Tracheal epithelial cell (primary cell): Measurements from ENCODE around the gene NAB2. TPM values are rescaled to one million over a fixed set of nuclear protein-coding genes. Genes with fewer than 3 reads are reported as not detected.

Experiments used
- total RNA-seq: library from RNA; depleted of rRNA; stranded (reverse); fragments of >200 nt; gene quantifications from 2 replicates; pipeline ENCODE4 v1.2.1, GENCODE V29; 2014

The NAB2 gene
- total RNA-seq = 40.9 and 60.0 TPM in 2 replicates

GRCh38 chr12:57088354-57089270 lies at the start of gene NAB2:
Gene NAB2 (plus strand): TSS chr12:57089114. CDS start chr12:57089272, 158 bp downstream.

DNA sequence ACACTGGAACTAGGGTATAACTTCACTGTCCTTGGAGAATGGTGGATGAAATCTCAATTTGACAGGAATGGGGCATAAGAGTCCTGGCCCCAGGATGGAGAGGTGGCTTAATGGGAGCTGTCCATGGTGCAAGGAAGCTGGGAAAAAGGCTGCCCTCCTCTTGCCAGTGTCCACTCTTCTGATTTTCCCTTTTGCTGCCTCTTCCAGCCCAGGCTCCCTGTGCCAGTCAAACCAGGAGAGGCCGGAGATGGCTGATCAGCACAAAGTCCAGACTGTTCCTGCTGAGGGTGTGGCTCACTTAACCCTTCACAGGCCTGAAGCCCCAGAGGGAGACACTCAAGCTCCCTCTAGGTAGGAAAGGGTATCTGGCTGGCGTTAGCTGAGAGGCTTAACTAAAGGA lies 39.0 kb upstream of the NAB2 start, which contains the start of gene MYO1A:
MYO1A (minus strand) TSS at position 240 of the 400 bp plus-strand sequence. CDS start 1,806 bp downstream, outside the sequence.

DNA sequence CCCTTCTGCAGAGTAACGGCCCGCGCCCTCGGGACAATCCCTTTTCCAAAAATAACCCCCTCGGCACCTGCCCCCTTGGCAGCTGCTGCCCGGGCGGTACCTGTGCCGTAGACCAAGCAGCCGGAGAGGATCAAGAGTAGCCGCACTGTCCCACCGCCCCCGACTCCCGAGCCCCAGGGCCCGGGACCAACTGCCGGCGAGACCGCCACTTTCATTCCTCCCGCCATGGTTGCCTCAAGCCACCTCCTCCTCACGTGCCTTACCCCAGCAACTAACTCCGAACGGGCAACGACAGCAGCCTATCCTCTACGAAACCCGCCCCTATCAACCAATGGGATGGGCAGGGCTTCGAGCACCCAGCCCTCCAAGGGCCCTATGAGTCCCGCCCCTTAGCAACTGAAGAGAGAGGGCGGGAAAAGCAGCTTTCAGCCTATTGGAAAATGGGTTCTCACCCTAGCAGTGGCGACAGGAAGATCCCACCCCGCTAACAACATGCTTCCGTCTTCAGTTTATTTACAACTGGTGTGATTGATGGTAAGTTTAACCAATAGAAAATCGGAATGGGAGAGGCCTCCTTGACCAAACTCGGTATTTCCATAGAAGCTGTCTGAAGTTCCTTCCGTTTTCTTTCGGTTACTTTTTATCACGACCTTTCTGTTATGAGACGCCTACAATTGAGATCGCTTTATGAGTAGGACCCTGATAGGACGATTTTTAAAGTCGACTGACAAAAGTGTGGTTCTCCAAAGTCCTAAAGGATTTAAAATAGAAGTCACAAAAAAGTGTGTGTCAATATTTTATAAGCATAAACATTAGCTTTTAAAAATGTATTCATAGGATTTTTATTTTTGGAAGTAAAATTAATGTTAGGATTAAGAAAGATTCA lies 10.2 kb upstream of the NAB2 start, which contains the start of gene NEMP1:
NEMP1 (minus strand) TSS at position 273 of the 886 bp plus-strand sequence; CDS start at position 227, 46 bp downstream.

GRCh38 chr12:57111031-57111734 lies 22.3 kb downstream of the NAB2 start, which contains the start of gene STAT6:
Gene STAT6 (minus strand): TSS chr12:57111362. CDS start chr12:57108278, 3,084 bp downstream.

DNA sequence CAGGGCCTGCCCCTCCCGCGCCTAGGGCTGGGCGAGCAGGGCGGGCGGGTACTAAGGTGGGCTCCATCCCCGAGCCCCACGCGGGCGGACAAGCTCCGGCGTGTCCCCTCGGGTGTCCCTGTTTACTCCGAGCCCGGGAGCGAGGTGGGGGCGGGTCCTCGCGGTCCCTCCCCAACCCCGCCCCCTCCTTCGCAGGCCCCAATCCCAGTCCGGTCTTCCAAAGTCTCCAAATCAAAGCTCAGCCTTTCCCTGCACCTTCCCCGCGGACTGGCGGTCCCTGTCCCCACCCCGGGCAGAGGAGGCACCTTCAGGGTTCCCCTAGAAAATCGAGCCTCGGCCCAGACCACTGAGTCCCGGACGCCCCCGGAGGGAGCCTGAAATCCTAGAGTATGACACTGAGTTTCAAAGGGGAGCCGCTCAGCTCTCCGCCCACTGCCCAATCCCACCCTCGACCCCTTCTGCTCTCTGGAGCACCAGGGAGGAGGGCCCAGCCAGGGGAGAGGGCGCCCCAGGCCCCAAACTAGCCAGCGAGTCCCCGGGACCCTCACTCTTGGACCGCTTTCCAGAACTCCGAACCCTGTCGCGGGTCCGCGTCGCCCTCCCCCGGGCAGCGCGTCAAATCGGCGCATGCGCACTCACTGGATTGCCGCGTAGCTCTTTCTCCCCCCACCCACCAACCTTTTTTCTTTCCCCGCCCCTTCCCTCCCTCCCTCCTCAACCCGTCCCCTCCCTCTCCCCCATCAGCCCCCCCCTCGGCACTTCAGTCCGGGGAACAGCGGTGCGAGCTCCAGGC lies 39.0 kb downstream of the NAB2 start, which contains the start of gene LRP1:
LRP1 (plus strand) TSS at position 758 of the 793 bp plus-strand sequence. CDS start 482 bp downstream, outside the sequence.

Other genes with a start within 250 kb of the NAB2 start
- gene SDR9C7, start 154.7 kb upstream of the NAB2 start, total RNA-seq = not detected in 2 replicates
- gene RDH16, start 131.5 kb upstream of the NAB2 start, total RNA-seq = 0.64 and 0.96 TPM in 2 replicates
- 5.5 and 6.4 TPM in 2 replicates for gene ZBTB39, start 82.6 kb upstream of the NAB2 start, total RNA-seq
- not detected in 2 replicates for gene TAC3, start 72.6 kb upstream of the NAB2 start, total RNA-seq
- gene MYO1A, start 39.0 kb upstream of the NAB2 start, total RNA-seq = under 0.01 TPM in 2 replicates
- 5.1 and 5.3 TPM in 2 replicates for gene NEMP1, start 10.3 kb upstream of the NAB2 start, total RNA-seq
- 49.7 and 76.9 TPM in 2 replicates for gene STAT6, start 22.2 kb downstream of the NAB2 start, total RNA-seq
- gene LRP1, start 39.4 kb downstream of the NAB2 start, total RNA-seq = 44.5 and 48.4 TPM in 2 replicates
- gene LRP1-AS, start 58.5 kb downstream of the NAB2 start, total RNA-seq = not detected in 2 replicates
- 1.9 and 3.8 TPM in 2 replicates for gene NXPH4, start 127.7 kb downstream of the NAB2 start, total RNA-seq
- gene SHMT2, start 140.6 kb downstream of the NAB2 start, total RNA-seq = 306 and 389 TPM in 2 replicates
- gene STAC3, start 162.1 kb downstream of the NAB2 start, total RNA-seq = 1.1 TPM in 1 of 2 replicates, not detected in the other